ENCODE data around the gene CELF3.

GRCh38 chr1:151702936-151703335 is 13.7 kb downstream of the CELF3 start:
- TF ChIP-seq, protein P1, sequence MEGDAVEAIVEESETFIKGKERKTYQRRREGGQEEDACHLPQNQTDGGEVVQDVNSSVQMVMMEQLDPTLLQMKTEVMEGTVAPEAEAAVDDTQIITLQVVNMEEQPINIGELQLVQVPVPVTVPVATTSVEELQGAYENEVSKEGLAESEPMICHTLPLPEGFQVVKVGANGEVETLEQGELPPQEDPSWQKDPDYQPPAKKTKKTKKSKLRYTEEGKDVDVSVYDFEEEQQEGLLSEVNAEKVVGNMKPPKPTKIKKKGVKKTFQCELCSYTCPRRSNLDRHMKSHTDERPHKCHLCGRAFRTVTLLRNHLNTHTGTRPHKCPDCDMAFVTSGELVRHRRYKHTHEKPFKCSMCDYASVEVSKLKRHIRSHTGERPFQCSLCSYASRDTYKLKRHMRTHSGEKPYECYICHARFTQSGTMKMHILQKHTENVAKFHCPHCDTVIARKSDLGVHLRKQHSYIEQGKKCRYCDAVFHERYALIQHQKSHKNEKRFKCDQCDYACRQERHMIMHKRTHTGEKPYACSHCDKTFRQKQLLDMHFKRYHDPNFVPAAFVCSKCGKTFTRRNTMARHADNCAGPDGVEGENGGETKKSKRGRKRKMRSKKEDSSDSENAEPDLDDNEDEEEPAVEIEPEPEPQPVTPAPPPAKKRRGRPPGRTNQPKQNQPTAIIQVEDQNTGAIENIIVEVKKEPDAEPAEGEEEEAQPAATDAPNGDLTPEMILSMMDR (IDR thresholded peaks at IDR 0.05): no peak
- TF ChIP-seq EZH2 (IDR thresholded peaks at IDR 0.05; ENCODE audit: borderline replicate concordance, insufficient read depth, low read depth, low read length, poor library complexity, severe bottlenecking): no peak
